Colonic mucosa (tissue), 4 donors: ENCODE results near the gene GRK3. TPM values are rescaled to one million over a fixed set of nuclear protein-coding genes. Genes with fewer than 3 reads are reported as not detected.
"Not testable (repeated sequence)": the region's sequence is repeated elsewhere in the genome, so short reads cannot be mapped to it uniquely, and the experiment has no call there.

ENCODE experiments used
- DNase-seq: peaks from one replicate; pipeline ENCODE4 v3.0.0-alpha.2; 2020
- H3K27ac ChIP-seq: fragments of 200-600 bp; one replicate; pipeline ENCODE4 v1.8.0; 2021
- H3K27me3 ChIP-seq: fragments of 200-600 bp; one replicate; pipeline ENCODE4 v1.8.0; 2021
- H3K36me3 ChIP-seq: fragments of 200-600 bp; one replicate; pipeline ENCODE4 v1.8.0; 2021
- H3K4me1 ChIP-seq: fragments of 200-600 bp; one replicate; pipeline ENCODE4 v1.8.0; 2021; ENCODE audit warnings: mild to moderate bottlenecking
- H3K4me3 ChIP-seq: fragments of 200-600 bp; one replicate; pipeline ENCODE4 v1.8.0; 2021
- H3K9ac ChIP-seq, 2 donors: one replicate each; pipeline ENCODE4 v1.7.0; 2013; ENCODE audit warnings: control low read depth in 2 of 2, low read depth in 2 of 2, low read length in 2 of 2
- H3K9me3 ChIP-seq: fragments of 200-600 bp; one replicate; pipeline ENCODE4 v1.8.0; 2021
- CTCF ChIP-seq: fragments of 200-600 bp; IDR thresholded peaks from one replicate; pipeline ENCODE4 v1.8.0; 2022; ENCODE audit warnings: antibody characterized with exemption, mild to moderate bottlenecking
- intact Hi-C: fragments of 100-400 bp; cut with DNase I; formaldehyde crosslinking; loops from one replicate; pipeline ENCODE4 v1.14.1; 2022
- total RNA-seq, 2 donors: library from RNA; stranded (reverse); fragmentation: NEBNext Ultra II Directional in 1 of 2; extraction: Animal tissue kit (Norgen Biotek cat#: 25700) in 1 of 2; gene quantifications; one replicate each; pipeline ENCODE4 v1.2.1, GENCODE V29; 2021
- donor health status: healthy.
- donor health status: DM: no; HTN: no; CAD: no.
- donor health status: DM: no; HTN: no; CAD: no.

Gene GRK3
- total RNA-seq, 2 donors from 2014 or later: 2.9 to 5.3 TPM

GRCh38 chr22:25574736-25575135, 10.3 kb downstream of the GRK3 start:
- TF ChIP-seq CTCF: no peak
- H3K4me3 ChIP-seq: no peak overlapping the region
- intact Hi-C loops: no loop called here

GRCh38 chr22:25575674-25576392, 11.4 kb downstream of the GRK3 start:
- H3K4me3 ChIP-seq, H3K27me3 ChIP-seq, H3K27ac ChIP-seq, DNase-seq, H3K36me3 ChIP-seq, H3K9me3 ChIP-seq, intact Hi-C loops, H3K4me1 ChIP-seq, H3K9ac ChIP-seq: not testable (repeated sequence)

More at GRCh38 chr22:25574736-25575135, 10.3 kb downstream of the GRK3 start:
- Histone ChIP-seq H3K27ac (no peak overlapping the region), H3K4me1 (no peaks in the 10 kb centered on the region), H3K9ac (no peak overlapping the region), H3K27me3 (no peaks in the 10 kb centered on the region), H3K9me3 (no peaks in the 10 kb centered on the region), H3K36me3 (no peaks in the 10 kb centered on the region)
- DNase-seq: no peak

GRCh38 chr22:25581452-25581851, 17.0 kb downstream of the GRK3 start:
- H3K4me1 ChIP-seq, H3K4me3 ChIP-seq, H3K27ac ChIP-seq, intact Hi-C loops, H3K9me3 ChIP-seq, H3K9ac ChIP-seq, H3K36me3 ChIP-seq, DNase-seq, H3K27me3 ChIP-seq: not testable (repeated sequence)

GRCh38 chr22:25582946-25583345, 18.5 kb downstream of the GRK3 start:
- DNase-seq: no peak
- Histone ChIP-seq H3K9me3 (no peaks in the 10 kb centered on the region), H3K27ac (no peak overlapping the region), H3K4me3 (no peak overlapping the region), H3K36me3 (no peaks in the 10 kb centered on the region), H3K27me3 (no peaks in the 10 kb centered on the region), H3K4me1 (no peaks in the 10 kb centered on the region), H3K9ac (no peak overlapping the region)
- TF ChIP-seq CTCF: no peak
- intact Hi-C loops: no loop called here

- H3K36me3 ChIP-seq, H3K27me3 ChIP-seq, H3K4me3 ChIP-seq, H3K9ac ChIP-seq, H3K4me1 ChIP-seq, H3K27ac ChIP-seq, H3K9me3 ChIP-seq, intact Hi-C loops, DNase-seq: not testable (repeated sequence)
These were observed 20.5 kb downstream of the GRK3 start for GRCh38 chr22:25584993-25585392.

- H3K36me3 ChIP-seq, H3K9ac ChIP-seq, H3K4me3 ChIP-seq, H3K4me1 ChIP-seq, intact Hi-C loops, H3K27me3 ChIP-seq, H3K9me3 ChIP-seq, DNase-seq, H3K27ac ChIP-seq: not testable (repeated sequence)
These were observed 25.2 kb downstream of the GRK3 start for GRCh38 chr22:25589664-25590063.

GRCh38 chr22:25593323-25593722, 28.8 kb downstream of the GRK3 start:
- H3K9ac ChIP-seq, H3K9me3 ChIP-seq, H3K36me3 ChIP-seq, intact Hi-C loops, H3K27me3 ChIP-seq, H3K27ac ChIP-seq, H3K4me1 ChIP-seq, H3K4me3 ChIP-seq, DNase-seq: not testable (repeated sequence)

GRCh38 chr22:25598609-25599008, 34.1 kb downstream of the GRK3 start:
- no peaks in the 10 kb centered on the region for H3K4me1 ChIP-seq
- no peak overlapping the region for H3K4me3 ChIP-seq
- H3K9me3 ChIP-seq: no peaks in the 10 kb centered on the region
- no peak overlapping the region for H3K27ac ChIP-seq
- H3K27me3 ChIP-seq: no peaks in the 10 kb centered on the region
- intact Hi-C loops: no loop called here
- H3K36me3 ChIP-seq: no peaks in the 10 kb centered on the region
- no peak overlapping the region for H3K9ac ChIP-seq
- DNase-seq: no peak
- no peak for TF ChIP-seq CTCF
